Thoracic aorta (tissue), 2 donors: Measurements from ENCODE around the gene SPHKAP. TPM values are rescaled to one million over a fixed set of nuclear protein-coding genes. Genes with fewer than 3 reads are reported as not detected.
"Not testable (repeated sequence)": the region's sequence is repeated elsewhere in the genome, so short reads cannot be mapped to it uniquely, and the experiment has no call there.

Experiments used
- ATAC-seq: fragments of 150-250 bp; one replicate; pipeline ENCODE4 v1.8.0; 2017; ENCODE audit warnings: low read depth; ENCODE audit not compliant: insufficient number of reproducible peaks, low FRiP score
- DNase-seq: peaks from one replicate; pipeline ENCODE4 v3.0.0-alpha.2; 2020; ENCODE audit warnings: low spot score
- H3K27ac ChIP-seq, 2 donors: fragments of 200-600 bp; sonication (generic); 1 replicate in 1 of 2; 2 replicates in 1 of 2; pipeline ENCODE4 v1.5.1; 2016; ENCODE audit warnings: mild to moderate bottlenecking in 2 of 2, moderate library complexity in 2 of 2
- H3K27me3 ChIP-seq: fragments of 200-600 bp; sonication (generic); replicated peaks from 2 replicates; pipeline ENCODE4 v1.6.0; 2016; ENCODE audit warnings: mild to moderate bottlenecking; ENCODE audit not compliant: insufficient read depth
- H3K36me3 ChIP-seq: fragments of 200-600 bp; sonication (generic); one replicate; pipeline ENCODE4 v1.5.1; 2016
- H3K4me1 ChIP-seq, 2 donors: fragments of 200-600 bp; sonication (generic); 1 replicate in 1 of 2; 2 replicates in 1 of 2; pipeline versions ENCODE4 v1.5.1 to v1.6.0; 2016; ENCODE audit warnings: low read depth in 2 of 2, mild to moderate bottlenecking in 1 of 2; ENCODE audit not compliant: control insufficient read depth in 1 of 2
- H3K4me3 ChIP-seq: fragments of 200-600 bp; sonication (generic); 2 replicates; pipeline ENCODE4 v1.5.1; 2016; ENCODE audit warnings: mild to moderate bottlenecking
- H3K9me3 ChIP-seq: fragments of 200-600 bp; sonication (generic); 2 replicates; pipeline ENCODE4 v1.5.1; 2016
- total RNA-seq, 2 donors: library from RNA; depleted of rRNA; stranded (reverse); fragments of >200 nt; gene quantifications; one replicate each; pipeline versions ENCODE4 v1.1.0 to v1.2.3, GENCODE V29; 2016
- TF ChIP-seq, protein P1 (sequence below): fragments of 200-600 bp; sonication (generic); IDR thresholded peaks from one replicate; pipeline ENCODE4 v1.5.1; 2019; ENCODE audit warnings: antibody characterized with exemption

Gene SPHKAP
- total RNA-seq, 2 donors from 2014 or later: 0.07 to 0.41 TPM

DNA sequence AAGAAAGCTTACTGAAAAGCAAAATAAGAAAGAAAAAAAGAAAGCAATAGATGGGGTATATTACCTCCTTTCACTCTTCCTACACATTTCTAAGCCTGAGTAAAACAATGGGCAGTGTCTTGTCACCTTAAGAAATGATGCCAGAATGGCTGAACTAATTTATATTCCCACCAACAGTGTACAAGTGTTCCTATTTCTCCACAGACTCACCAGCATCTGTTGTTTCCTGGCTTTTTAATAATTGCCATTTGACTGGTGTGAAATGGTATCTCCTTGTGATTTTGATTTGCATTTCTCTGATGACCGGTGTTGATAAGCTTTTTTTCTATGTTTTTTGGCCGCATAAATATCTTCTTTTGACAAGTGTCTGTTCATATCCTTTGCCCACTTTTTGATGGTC lies 98.4 kb downstream of the SPHKAP start:
- H3K27ac ChIP-seq: no peak overlapping the region
- H3K27me3 ChIP-seq: no peaks in the 10 kb centered on the region
- TF ChIP-seq, protein P1, sequence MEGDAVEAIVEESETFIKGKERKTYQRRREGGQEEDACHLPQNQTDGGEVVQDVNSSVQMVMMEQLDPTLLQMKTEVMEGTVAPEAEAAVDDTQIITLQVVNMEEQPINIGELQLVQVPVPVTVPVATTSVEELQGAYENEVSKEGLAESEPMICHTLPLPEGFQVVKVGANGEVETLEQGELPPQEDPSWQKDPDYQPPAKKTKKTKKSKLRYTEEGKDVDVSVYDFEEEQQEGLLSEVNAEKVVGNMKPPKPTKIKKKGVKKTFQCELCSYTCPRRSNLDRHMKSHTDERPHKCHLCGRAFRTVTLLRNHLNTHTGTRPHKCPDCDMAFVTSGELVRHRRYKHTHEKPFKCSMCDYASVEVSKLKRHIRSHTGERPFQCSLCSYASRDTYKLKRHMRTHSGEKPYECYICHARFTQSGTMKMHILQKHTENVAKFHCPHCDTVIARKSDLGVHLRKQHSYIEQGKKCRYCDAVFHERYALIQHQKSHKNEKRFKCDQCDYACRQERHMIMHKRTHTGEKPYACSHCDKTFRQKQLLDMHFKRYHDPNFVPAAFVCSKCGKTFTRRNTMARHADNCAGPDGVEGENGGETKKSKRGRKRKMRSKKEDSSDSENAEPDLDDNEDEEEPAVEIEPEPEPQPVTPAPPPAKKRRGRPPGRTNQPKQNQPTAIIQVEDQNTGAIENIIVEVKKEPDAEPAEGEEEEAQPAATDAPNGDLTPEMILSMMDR: no peak
- H3K4me3 ChIP-seq: no peak overlapping the region
- no peaks in the 10 kb centered on the region for H3K36me3 ChIP-seq
- ATAC-seq (no peak), DNase-seq (no peak)
- H3K4me1 ChIP-seq: no peaks in the 10 kb centered on the region
- no peaks in the 10 kb centered on the region for H3K9me3 ChIP-seq

GRCh38 chr2:228082571-228082970 lies 98.9 kb downstream of the SPHKAP start:
- TF ChIP-seq, protein P1: no peak

GRCh38 chr2:228079194-228079593 lies 102.3 kb downstream of the SPHKAP start:
- H3K27me3 ChIP-seq: no peaks in the 10 kb centered on the region
- H3K4me1 ChIP-seq: no peaks in the 10 kb centered on the region
- no peaks in the 10 kb centered on the region for H3K36me3 ChIP-seq
- no peak for DNase-seq
- no peak overlapping the region for H3K4me3 ChIP-seq
- H3K27ac ChIP-seq: no peak overlapping the region
- H3K9me3 ChIP-seq: no peaks in the 10 kb centered on the region
- TF ChIP-seq, protein P1: no peak
- ATAC-seq: no peak

More at GRCh38 chr2:228082571-228082970, 98.9 kb downstream of the SPHKAP start:
- Histone ChIP-seq H3K9me3 (no peaks in the 10 kb centered on the region), H3K27me3 (no peaks in the 10 kb centered on the region), H3K27ac (no peak overlapping the region), H3K36me3 (no peaks in the 10 kb centered on the region), H3K4me3 (no peak overlapping the region), H3K4me1 (no peaks in the 10 kb centered on the region)
- ATAC-seq (no peak), DNase-seq (no peak)

DNA sequence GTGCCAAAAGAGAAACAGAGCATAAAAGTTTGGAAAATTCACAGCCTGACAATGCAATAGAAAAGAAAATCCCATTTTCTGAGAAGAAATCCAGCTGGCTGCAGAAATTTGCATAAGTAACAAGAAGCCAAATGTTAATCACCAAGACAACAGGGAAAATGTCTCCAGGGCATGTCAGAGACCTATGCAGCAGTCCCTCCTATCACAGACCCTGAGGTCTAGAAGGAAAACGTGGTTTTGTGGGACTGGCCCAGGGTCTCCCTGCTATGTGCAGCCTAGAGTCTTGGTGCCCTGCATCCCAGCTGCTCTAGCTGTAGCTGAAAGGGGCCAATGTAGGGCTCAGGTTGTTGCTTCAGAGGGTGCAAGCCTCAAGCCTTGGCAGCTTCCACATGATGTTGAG lies 104.8 kb downstream of the SPHKAP start:
- H3K27me3 ChIP-seq, H3K9me3 ChIP-seq, DNase-seq, H3K4me1 ChIP-seq, ATAC-seq, H3K36me3 ChIP-seq, H3K4me3 ChIP-seq, H3K27ac ChIP-seq: not testable (repeated sequence)

GRCh38 chr2:228072669-228073068 lies 108.8 kb downstream of the SPHKAP start:
- no peak for ATAC-seq
- H3K4me1 ChIP-seq: no peaks in the 10 kb centered on the region
- TF ChIP-seq, protein P1: no peak

DNA sequence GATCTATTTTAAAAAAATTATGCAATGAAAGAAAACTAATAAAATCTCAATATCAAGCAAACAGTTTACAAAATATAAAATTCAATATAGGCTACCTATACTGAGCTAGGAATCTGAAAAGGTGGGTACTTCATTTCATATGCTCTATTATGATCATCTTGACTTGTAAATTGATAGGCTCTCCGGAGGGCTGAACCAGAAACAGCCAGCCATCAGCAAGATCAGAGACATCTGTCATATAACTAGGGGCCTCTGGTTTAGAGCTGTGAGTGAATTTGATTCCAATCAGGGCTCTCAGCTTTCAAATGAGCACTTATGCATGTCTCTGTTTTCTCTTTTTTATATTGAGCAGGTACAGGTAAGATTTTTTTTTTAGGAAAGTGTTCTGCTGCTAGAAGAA lies 114.2 kb downstream of the SPHKAP start:
- TF ChIP-seq, protein P1: no peak
- H3K27me3 ChIP-seq: no peaks in the 10 kb centered on the region
- no peak overlapping the region for H3K4me3 ChIP-seq
- ATAC-seq (no peak), DNase-seq (no peak)
- H3K36me3 ChIP-seq: no peaks in the 10 kb centered on the region
- H3K27ac ChIP-seq: no peak overlapping the region
- no peaks in the 10 kb centered on the region for H3K4me1 ChIP-seq
- H3K9me3 ChIP-seq: no peaks in the 10 kb centered on the region

More at GRCh38 chr2:228072669-228073068, 108.8 kb downstream of the SPHKAP start:
- Histone ChIP-seq H3K36me3 (no peaks in the 10 kb centered on the region), H3K27me3 (no peaks in the 10 kb centered on the region), H3K27ac (no peak overlapping the region), H3K4me3 (no peak overlapping the region), H3K9me3 (no peaks in the 10 kb centered on the region)
- no peak for DNase-seq
